Breast epithelium (tissue), 3 donors: ENCODE data around the gene RAP1B.

Source experiments
- CTCF ChIP-seq, 3 donors: fragments of 450-650 bp; IDR thresholded peaks; one replicate each; pipeline ENCODE4 v1.5.1; 2016 to 2017; ENCODE audit warnings: antibody characterized with exemption in 3 of 3, mild to moderate bottlenecking in 3 of 3, moderate library complexity in 3 of 3
- POLR2A ChIP-seq: fragments of 450-650 bp; IDR thresholded peaks from one replicate; pipeline ENCODE4 v1.6.1; 2016; ENCODE audit warnings: antibody characterized with exemption, mild to moderate bottlenecking, moderate library complexity
- POLR2AphosphoS5 ChIP-seq, 3 donors: sonication (generic); formaldehyde crosslinking; IDR thresholded peaks; one replicate each; pipeline ENCODE4 v1.6.1; 2017; ENCODE audit warnings: antibody characterized with exemption in 3 of 3

GRCh38 chr12:68581926-68582325 lies 28.8 kb upstream of the RAP1B start:
- TF ChIP-seq CTCF (IDR thresholded peaks at IDR 0.05), result no peak
- TF ChIP-seq POLR2A, result no peak
- no peak for TF ChIP-seq POLR2AphosphoS5 (IDR thresholded peaks at IDR 0.05)
